MM.1S (cell line): Measurements from ENCODE around the gene HOXA11.

ENCODE experiments used
- DNase-seq: peaks from one replicate; pipeline ENCODE4 v3.0.0-alpha.2; 2015
- H2AFZ ChIP-seq: fragments of 300-600 bp; sonication (generic); 2 replicates; pipeline ENCODE4 v1.6.0; 2016; ENCODE audit warnings: antibody characterized with exemption, low read length
- H3F3A ChIP-seq: fragments of 300-600 bp; sonication (generic); 2 replicates; pipeline ENCODE4 v1.6.1; 2016; ENCODE audit warnings: mild to moderate bottlenecking, antibody characterized with exemption, low read length, moderate library complexity, mixed read lengths; ENCODE audit not compliant: insufficient read depth
- H3K27ac ChIP-seq: fragments of 300-600 bp; sonication (generic); 2 replicates; pipeline ENCODE4 v1.5.1; 2016; ENCODE audit warnings: mild to moderate bottlenecking, low read length
- H3K27me3 ChIP-seq: fragments of 300-600 bp; sonication (generic); replicated peaks from 2 replicates; pipeline ENCODE4 v1.6.0; 2016; ENCODE audit warnings: low read length; ENCODE audit not compliant: insufficient read depth
- H3K36me3 ChIP-seq: fragments of 300-600 bp; sonication (generic); replicated peaks from 2 replicates; pipeline ENCODE4 v1.6.1; 2016; ENCODE audit warnings: mild to moderate bottlenecking, low read length, mixed read lengths; ENCODE audit not compliant: insufficient read depth
- H3K4me1 ChIP-seq: fragments of 300-600 bp; sonication (generic); 2 replicates; pipeline ENCODE4 v1.6.1; 2016; ENCODE audit warnings: low read length, mixed read lengths
- H3K4me2 ChIP-seq: fragments of 300-600 bp; sonication (generic); 2 replicates; pipeline ENCODE4 v1.6.0; 2016; ENCODE audit warnings: low read depth, low read length
- H3K4me3 ChIP-seq: fragments of 300-600 bp; sonication (generic); 2 replicates; pipeline ENCODE4 v1.5.1; 2016; ENCODE audit warnings: low read length, mixed read lengths
- H3K79me2 ChIP-seq: fragments of 300-600 bp; sonication (generic); 2 replicates; pipeline ENCODE4 v1.6.1; 2016; ENCODE audit warnings: mixed run types, low read length, mixed read lengths
- H3K9ac ChIP-seq: fragments of 300-600 bp; sonication (generic); 2 replicates; pipeline ENCODE4 v1.6.1; 2016; ENCODE audit warnings: low read length, mixed read lengths
- H3K9me2 ChIP-seq: fragments of 300-600 bp; sonication (generic); replicated peaks from 2 replicates; pipeline ENCODE4 v1.6.1; 2016; ENCODE audit warnings: mild to moderate bottlenecking, low read length, mixed read lengths; ENCODE audit not compliant: insufficient read depth
- H3K9me3 ChIP-seq: fragments of 300-600 bp; sonication (generic); replicated peaks from 2 replicates; pipeline ENCODE4 v1.6.1; 2016; ENCODE audit warnings: mild to moderate bottlenecking, low read length, mixed read lengths; ENCODE audit not compliant: insufficient read depth
- H4K20me1 ChIP-seq: fragments of 300-600 bp; sonication (generic); 2 replicates; pipeline ENCODE4 v1.6.1; 2016; ENCODE audit warnings: mild to moderate bottlenecking, low read length, moderate library complexity, mixed read lengths; ENCODE audit not compliant: insufficient read depth
- CTCF ChIP-seq: fragments of 300-600 bp; sonication (generic); IDR thresholded peaks from 2 replicates; pipeline ENCODE4 v1.5.1; 2016; ENCODE audit warnings: antibody characterized with exemption, low read length, mixed read lengths
- EZH2 ChIP-seq: fragments of 300-600 bp; sonication (generic); optimal IDR thresholded peaks from 2 replicates; pipeline ENCODE3; 2017; ENCODE audit warnings: low read depth, mild to moderate bottlenecking, antibody characterized with exemption, low read length, mixed read lengths
- EZH2phosphoT487 ChIP-seq: fragments of 300-600 bp; sonication (generic); IDR thresholded peaks from 2 replicates; pipeline ENCODE4 v1.6.1; 2018; ENCODE audit warnings: antibody characterized with exemption, low read length

HOXA11 gene

GRCh38 chr7:27179030-27179429 is 6.0 kb downstream of the HOXA11 start:
- Histone ChIP-seq H3K4me2 (no peak overlapping the region), H3K4me1 (no peaks in the 10 kb centered on the region), H3K4me3 (no peak overlapping the region), H3K27ac (no peak overlapping the region), H3K36me3 (no peaks in the 10 kb centered on the region), H4K20me1 (no peaks in the 10 kb centered on the region), H3F3A (no peaks in the 10 kb centered on the region), H2AFZ (no peak overlapping the region), H3K79me2 (no peaks in the 10 kb centered on the region), H3K9me3 (no peaks in the 10 kb centered on the region), H3K9me2 (no peaks in the 10 kb centered on the region), H3K9ac (no peak overlapping the region), H3K27me3 (peaks cover 62% of the 10 kb centered on the region)
- DNase-seq: no peak
- no peak for TF ChIP-seq EZH2phosphoT487

- Histone ChIP-seq H3K27ac (no peak overlapping the region), H3K4me2 (no peak overlapping the region), H2AFZ (no peak overlapping the region), H3K9me2 (no peaks in the 10 kb centered on the region), H3K79me2 (no peaks in the 10 kb centered on the region), H3K27me3 (peaks cover 62% of the 10 kb centered on the region), H3K36me3 (no peaks in the 10 kb centered on the region), H3F3A (no peaks in the 10 kb centered on the region), H3K9me3 (no peaks in the 10 kb centered on the region), H3K4me3 (no peak overlapping the region), H3K9ac (no peak overlapping the region), H4K20me1 (no peaks in the 10 kb centered on the region), H3K4me1 (no peaks in the 10 kb centered on the region)
- no peak for DNase-seq
- TF ChIP-seq EZH2: no peak
- no peak for TF ChIP-seq EZH2phosphoT487
- TF ChIP-seq CTCF: no peak
These were observed 6.7 kb downstream of the HOXA11 start for GRCh38 chr7:27178366-27178765.

GRCh38 chr7:27177795-27178320 is 7.2 kb downstream of the HOXA11 start:
- no peaks in the 10 kb centered on the region for H3K79me2 ChIP-seq
- H3K9me2 ChIP-seq: no peaks in the 10 kb centered on the region
- no peak for DNase-seq
- no peak for TF ChIP-seq CTCF
- no peak for TF ChIP-seq EZH2phosphoT487
- H4K20me1 ChIP-seq: no peaks in the 10 kb centered on the region
- 0 out of 2 replicates have a peak, but pooled peaks cover under 1% of the 10 kb centered on the region for H3K4me1 ChIP-seq
- no peaks in the 10 kb centered on the region for H3F3A ChIP-seq
- no peak overlapping the region for H3K4me2 ChIP-seq
- no peak overlapping the region for H3K27ac ChIP-seq
- no peaks in the 10 kb centered on the region for H3K9me3 ChIP-seq
- H3K27me3 ChIP-seq: peaks cover 62% of the 10 kb centered on the region
- no peaks in the 10 kb centered on the region for H3K36me3 ChIP-seq
- no peak overlapping the region for H3K4me3 ChIP-seq
- no peak overlapping the region for H3K9ac ChIP-seq
- no peak overlapping the region for H2AFZ ChIP-seq

GRCh38 chr7:27176962-27177794 is 7.9 kb downstream of the HOXA11 start:
- no peaks in the 10 kb centered on the region for H3K79me2 ChIP-seq
- H3F3A ChIP-seq: peaks cover 4% of the 10 kb centered on the region; the same call in 1 of the 2 replicates
- no peak overlapping the region for H3K9ac ChIP-seq
- DNase-seq: no peak
- no peaks in the 10 kb centered on the region for H3K9me2 ChIP-seq
- H3K9me3 ChIP-seq: no peaks in the 10 kb centered on the region
- TF ChIP-seq EZH2 (no peak), EZH2phosphoT487 (no peak), CTCF (no peak)
- no peak overlapping the region for H2AFZ ChIP-seq
- no peak overlapping the region for H3K27ac ChIP-seq
- H3K4me3 ChIP-seq: no peak overlapping the region
- H3K27me3 ChIP-seq: peaks cover 62% of the 10 kb centered on the region
- no peaks in the 10 kb centered on the region for H4K20me1 ChIP-seq
- peaks cover 7% of the 10 kb centered on the region for H3K4me1 ChIP-seq
- no peak overlapping the region for H3K4me2 ChIP-seq
- no peaks in the 10 kb centered on the region for H3K36me3 ChIP-seq
